Thyroid gland (tissue), 4 donors: ENCODE results near the gene TATDN2.

ENCODE experiments used
- POLR2A ChIP-seq, 2 donors: fragments of 450-650 bp; IDR thresholded peaks; one replicate each; pipeline ENCODE4 v1.6.1; 2017; ENCODE audit warnings: antibody characterized with exemption in 2 of 2, mild to moderate bottlenecking in 2 of 2, moderate library complexity in 1 of 2
- TF ChIP-seq, protein P1 (sequence below), 6 experiments: fragments of 200-600 bp in 3 of 6; fragments of 450-650 bp in 3 of 6; sonication (generic) in 3 of 6; IDR thresholded peaks; one replicate each; pipeline ENCODE4 v1.5.1; 2016 to 2019; ENCODE audit warnings: antibody characterized with exemption in 6 of 6, mild to moderate bottlenecking in 2 of 6, inconsistent platforms in 1 of 6, moderate library complexity in 1 of 6

GRCh38 chr3:10219737-10220136, 28.5 kb upstream of the TATDN2 start:
- TF ChIP-seq, protein P1, sequence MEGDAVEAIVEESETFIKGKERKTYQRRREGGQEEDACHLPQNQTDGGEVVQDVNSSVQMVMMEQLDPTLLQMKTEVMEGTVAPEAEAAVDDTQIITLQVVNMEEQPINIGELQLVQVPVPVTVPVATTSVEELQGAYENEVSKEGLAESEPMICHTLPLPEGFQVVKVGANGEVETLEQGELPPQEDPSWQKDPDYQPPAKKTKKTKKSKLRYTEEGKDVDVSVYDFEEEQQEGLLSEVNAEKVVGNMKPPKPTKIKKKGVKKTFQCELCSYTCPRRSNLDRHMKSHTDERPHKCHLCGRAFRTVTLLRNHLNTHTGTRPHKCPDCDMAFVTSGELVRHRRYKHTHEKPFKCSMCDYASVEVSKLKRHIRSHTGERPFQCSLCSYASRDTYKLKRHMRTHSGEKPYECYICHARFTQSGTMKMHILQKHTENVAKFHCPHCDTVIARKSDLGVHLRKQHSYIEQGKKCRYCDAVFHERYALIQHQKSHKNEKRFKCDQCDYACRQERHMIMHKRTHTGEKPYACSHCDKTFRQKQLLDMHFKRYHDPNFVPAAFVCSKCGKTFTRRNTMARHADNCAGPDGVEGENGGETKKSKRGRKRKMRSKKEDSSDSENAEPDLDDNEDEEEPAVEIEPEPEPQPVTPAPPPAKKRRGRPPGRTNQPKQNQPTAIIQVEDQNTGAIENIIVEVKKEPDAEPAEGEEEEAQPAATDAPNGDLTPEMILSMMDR (IDR thresholded peaks at IDR 0.05): no peak
- no peak for TF ChIP-seq POLR2A (IDR thresholded peaks at IDR 0.05)
